DOHH2 (cell line): Measurements from ENCODE around the gene GRID1.
A peak's percentile ranks its signal among the peaks of the same experiment; 100 is the strongest.

ENCODE experiments used
- H3F3A ChIP-seq: fragments of 200-600 bp; sonication (generic), shearing (Covaris generic); 2 replicates; pipeline ENCODE4 v1.6.0; 2016; ENCODE audit warnings: antibody characterized with exemption, mild to moderate bottlenecking; ENCODE audit not compliant: control insufficient read depth, insufficient read depth
- H3K27ac ChIP-seq: fragments of 200-600 bp; sonication (generic); 2 replicates; pipeline ENCODE4 v1.5.1; 2014; ENCODE audit warnings: low read depth, mild to moderate bottlenecking, low read length, moderate library complexity
- H3K27me3 ChIP-seq: fragments of 200-600 bp; sonication (generic); 2 replicates; pipeline ENCODE4 v1.6.1; 2014; ENCODE audit warnings: mild to moderate bottlenecking, low read length, mixed read lengths; ENCODE audit not compliant: control insufficient read depth
- H3K36me3 ChIP-seq: fragments of 200-600 bp; sonication (generic); 2 replicates; pipeline ENCODE4 v1.6.1; 2014; ENCODE audit warnings: mild to moderate bottlenecking, low read length, moderate library complexity, mixed read lengths; ENCODE audit not compliant: control insufficient read depth
- H3K4me1 ChIP-seq: fragments of 200-600 bp; sonication (generic); 2 replicates; pipeline ENCODE4 v1.6.1; 2014; ENCODE audit warnings: mild to moderate bottlenecking, low read length, mixed read lengths; ENCODE audit not compliant: control insufficient read depth
- H3K4me2 ChIP-seq: fragments of 200-600 bp; sonication (generic); 2 replicates; pipeline ENCODE4 v1.6.0; 2014; ENCODE audit warnings: mild to moderate bottlenecking, low read length, moderate library complexity
- H3K4me3 ChIP-seq: fragments of 200-600 bp; sonication (generic); 2 replicates; pipeline ENCODE4 v1.5.1; 2014; ENCODE audit warnings: mild to moderate bottlenecking, low read length, mixed read lengths
- H3K79me2 ChIP-seq: fragments of 200-600 bp; sonication (generic); 2 replicates; pipeline ENCODE4 v1.6.1; 2014; ENCODE audit warnings: mild to moderate bottlenecking, low read length, mixed read lengths; ENCODE audit not compliant: control insufficient read depth
- H3K9me2 ChIP-seq: fragments of 200-600 bp; sonication (generic); replicated peaks from 2 replicates; pipeline ENCODE4 v1.6.1; 2014; ENCODE audit warnings: mild to moderate bottlenecking, low read length, mixed read lengths; ENCODE audit not compliant: control insufficient read depth
- H3K9me3 ChIP-seq: fragments of 200-600 bp; sonication (generic); 2 replicates; pipeline ENCODE4 v1.6.1; 2014; ENCODE audit warnings: antibody characterized with exemption, low read length, mixed read lengths; ENCODE audit not compliant: control insufficient read depth, insufficient read depth
- H4K20me1 ChIP-seq: fragments of 200-600 bp; sonication (generic); 2 replicates; pipeline ENCODE4 v1.6.0; 2014; ENCODE audit warnings: low read depth, mild to moderate bottlenecking, antibody characterized with exemption, low read length, moderate library complexity; ENCODE audit not compliant: control insufficient read depth, insufficient read depth
- CTCF ChIP-seq: fragments of 200-600 bp; sonication (generic); IDR thresholded peaks from one replicate; pipeline ENCODE4 v1.5.1; 2014; ENCODE audit warnings: antibody characterized with exemption, mild to moderate bottlenecking, low read depth, low read length; ENCODE audit not compliant: poor library complexity, severe bottlenecking
- EZH2phosphoT487 ChIP-seq: fragments of 200-600 bp; sonication (generic); IDR thresholded peaks from 2 replicates; pipeline ENCODE4 v1.6.1; 2017; ENCODE audit warnings: borderline replicate concordance, mild to moderate bottlenecking, antibody characterized with exemption, low read length, moderate library complexity, mixed read lengths

GRID1 gene

GRCh38 chr10:85997544-85997943, 369.1 kb downstream of the GRID1 start:
- Histone ChIP-seq H3K4me2 (no peak overlapping the region), H3K9me3 (0 out of 2 replicates have a peak, but pooled peaks cover 2% of the 10 kb centered on the region), H3K4me3 (no peak overlapping the region), H3K9me2 (no peaks in the 10 kb centered on the region), H3F3A (no peaks in the 10 kb centered on the region), H3K27me3 (peaks cover 10% of the 10 kb centered on the region; the same call in 1 of the 2 replicates), H3K36me3 (no peaks in the 10 kb centered on the region), H4K20me1 (no peaks in the 10 kb centered on the region), H3K4me1 (no peaks in the 10 kb centered on the region), H3K79me2 (no peaks in the 10 kb centered on the region), H3K27ac (no peak overlapping the region)
- TF ChIP-seq CTCF, result no peak
- no peak for TF ChIP-seq EZH2phosphoT487

GRCh38 chr10:85995791-85996190, 370.8 kb downstream of the GRID1 start:
- peaks cover 3% of the 10 kb centered on the region; the same call in 1 of the 2 replicates for H3K27me3 ChIP-seq

GRCh38 chr10:85993840-85994507, 372.6 kb downstream of the GRID1 start:
- Histone ChIP-seq H3K9me2 (no peaks in the 10 kb centered on the region), H3F3A (no peaks in the 10 kb centered on the region), H3K27ac (no peak overlapping the region), H3K4me1 (no peaks in the 10 kb centered on the region), H3K79me2 (no peaks in the 10 kb centered on the region), H3K4me2 (no peak overlapping the region), H3K4me3 (no peak overlapping the region), H3K9me3 (0 out of 2 replicates have a peak, but pooled peaks cover 2% of the 10 kb centered on the region), H3K36me3 (no peaks in the 10 kb centered on the region), H3K27me3 (peaks cover 3% of the 10 kb centered on the region; the same call in 1 of the 2 replicates), H4K20me1 (no peaks in the 10 kb centered on the region)
- TF ChIP-seq EZH2phosphoT487 (no peak), CTCF (no peak)

More at GRCh38 chr10:85995791-85996190, 370.8 kb downstream of the GRID1 start:
- H3K79me2 ChIP-seq, result no peaks in the 10 kb centered on the region
- no peaks in the 10 kb centered on the region for H3F3A ChIP-seq
- no peaks in the 10 kb centered on the region for H4K20me1 ChIP-seq
- no peaks in the 10 kb centered on the region for H3K4me1 ChIP-seq
- no peak overlapping the region for H3K4me3 ChIP-seq
- TF ChIP-seq CTCF (peak; percentile 62), EZH2phosphoT487 (no peak)
- no peaks in the 10 kb centered on the region for H3K36me3 ChIP-seq
- H3K4me2 ChIP-seq, result no peak overlapping the region
- no peaks in the 10 kb centered on the region for H3K9me2 ChIP-seq
- 0 out of 2 replicates have a peak, but pooled peaks cover 2% of the 10 kb centered on the region for H3K9me3 ChIP-seq
- H3K27ac ChIP-seq, result no peak overlapping the region
